GM12878 (cell line): Measurements from ENCODE around the gene KTI12. TPM values are rescaled to one million over a fixed set of nuclear protein-coding genes. Genes with fewer than 3 reads are reported as not detected.
A peak's percentile ranks its signal among the peaks of the same experiment; 100 is the strongest.

Experiments
- ATF3 ChIP-seq: IDR thresholded peaks from 2 replicates; pipeline ENCODE4 v1.6.1; 2011; ENCODE audit warnings: low read depth, mild to moderate bottlenecking, low read length, moderate library complexity, borderline replicate concordance; ENCODE audit errors: extremely low read depth
- BACH1 ChIP-seq: fragments of 450-650 bp; IDR thresholded peaks from 2 replicates; pipeline ENCODE4 v1.6.1; 2017; ENCODE audit warnings: mild to moderate bottlenecking, borderline replicate concordance
- EED ChIP-seq: sonication (generic); IDR thresholded peaks from 2 replicates; pipeline ENCODE4 v1.6.1; 2016; ENCODE audit warnings: antibody characterized with exemption, low read depth
- EGR1 ChIP-seq, 2 experiments: IDR thresholded peaks; 1 replicate in 1 of 2; 2 replicates in 1 of 2; pipeline ENCODE4 v1.6.1; 2011 to 2012; ENCODE audit warnings: low read depth in 2 of 2, low read length in 2 of 2, borderline replicate concordance in 1 of 2, mild to moderate bottlenecking in 1 of 2, moderate library complexity in 1 of 2
- ESRRA ChIP-seq: IDR thresholded peaks from 2 replicates; pipeline ENCODE4 v1.6.1; 2012; ENCODE audit warnings: mild to moderate bottlenecking, low read length, improper control_type of control experiment
- JUND ChIP-seq: IDR thresholded peaks from 2 replicates; pipeline ENCODE4 v1.6.1; 2012; ENCODE audit warnings: low read depth, mild to moderate bottlenecking, low read length, improper control_type of control experiment, moderate library complexity
- MTA3 ChIP-seq: IDR thresholded peaks from 2 replicates; pipeline ENCODE4 v1.6.1; 2012; ENCODE audit warnings: low read length, inconsistent platforms, borderline replicate concordance
- NFYB ChIP-seq: IDR thresholded peaks from 2 replicates; pipeline ENCODE4 v1.6.1; 2011; ENCODE audit warnings: low read depth, mild to moderate bottlenecking, low read length, improper control_type of control experiment, moderate library complexity; ENCODE audit not compliant: insufficient read depth
- PAX5 ChIP-seq: IDR thresholded peaks from 2 replicates; pipeline ENCODE4 v1.6.1; 2011; ENCODE audit warnings: low read depth, low read length, borderline replicate concordance
- POU2F2 ChIP-seq: IDR thresholded peaks from 3 replicates; pipeline ENCODE4 v1.6.1; 2011; ENCODE audit warnings: low read depth, mild to moderate bottlenecking, low read length, borderline replicate concordance
- SIN3A ChIP-seq: IDR thresholded peaks from 2 replicates; pipeline ENCODE4 v1.6.1; 2012; ENCODE audit warnings: low read depth, low read length, improper control_type of control experiment
- SP1 ChIP-seq: IDR thresholded peaks from one replicate; pipeline ENCODE4 v1.6.1; 2011; ENCODE audit warnings: low read depth, low read length
- SUPT20H ChIP-seq: IDR thresholded peaks from 2 replicates; pipeline ENCODE4 v1.6.1; 2011; ENCODE audit warnings: low read depth, mild to moderate bottlenecking, low read length, moderate library complexity, borderline replicate concordance; ENCODE audit not compliant: control insufficient read depth
- TAF1 ChIP-seq: IDR thresholded peaks from 2 replicates; pipeline ENCODE4 v1.6.1; 2011; ENCODE audit warnings: mild to moderate bottlenecking, low read depth, low read length, borderline replicate concordance
- TBL1XR1 ChIP-seq: IDR thresholded peaks from 2 replicates; pipeline ENCODE4 v1.6.1; 2012; ENCODE audit warnings: low read depth, low read length, improper control_type of control experiment
- ZBTB11 ChIP-seq: fragments of 450-650 bp; formaldehyde crosslinking; IDR thresholded peaks from 2 replicates; pipeline ENCODE4 v1.5.0; 2022; ENCODE audit warnings: mild to moderate bottlenecking, missing genetic modification characterization
- ZNF207 ChIP-seq: fragments of 450-650 bp; IDR thresholded peaks from 2 replicates; pipeline ENCODE4 v1.6.1; 2014; ENCODE audit warnings: antibody characterized with exemption, mild to moderate bottlenecking, borderline replicate concordance
- ZNF592 ChIP-seq: fragments of 450-650 bp; IDR thresholded peaks from 2 replicates; pipeline ENCODE4 v1.6.1; 2017; ENCODE audit warnings: mild to moderate bottlenecking, moderate library complexity
- polyA plus RNA-seq, 11 experiments: library from polyadenylated mRNA; depleted of rRNA in 4 of 11; unstranded in 6 of 11; stranded (reverse) in 5 of 11; fragments of >200 nt; fragmentation: Nextera tagmentation in 4 of 11; fragmentation: Illumina TruSeq in 1 of 11; extraction: Ambion mirVana in 4 of 11; extraction: Trizol in 1 of 11; gene quantifications; 1 replicate in 1 of 11; 2 replicates in 10 of 11; pipeline versions ENCODE4 v1.2.1 to v1.2.3, GENCODE V29; 2011 to 2016; ENCODE audit warnings: inconsistent platforms in 2 of 11, missing spikeins in 2 of 11, low read depth in 1 of 11
- total RNA-seq, 4 experiments: library from RNA; depleted of rRNA in 3 of 4; stranded (reverse); fragments of >200 nt in 3 of 4; fragmentation: Illumina TruSeq in 1 of 4; extraction: Trizol in 1 of 4; gene quantifications; 2 replicates each; pipeline versions ENCODE4 v1.2.1 to v1.2.3, GENCODE V29; 2013 to 2021

Gene KTI12
- total and polyA plus RNA-seq, 10 of the 15 experiments (the other 5 are each of a cell fraction or from before 2014, with no cell fraction given), result 2.7 to 32.4 (median 17.6) TPM

- TF ChIP-seq ESRRA, result 0 out of 2 replicates have a peak, but pooled peaks have one; percentile 29
- no peak for TF ChIP-seq ZNF592
- peak; percentile 17; the same call in 1 of the 2 replicates for TF ChIP-seq EED
- peak; percentile 40; the same call in 1 of the 2 replicates for TF ChIP-seq TAF1
- peak; percentile 67; the same call in 1 of the 2 replicates for TF ChIP-seq SIN3A
- TF ChIP-seq ZBTB11 (CRISPR knock-in tag), result no peak
- TF ChIP-seq JUND, result no peak
- TF ChIP-seq SUPT20H, result no peak
- peak; percentile 20; the same call in 1 of the 3 replicates for TF ChIP-seq POU2F2
- peak; percentile 20; the same call in 1 of the 2 replicates for TF ChIP-seq BACH1
- no peak for TF ChIP-seq SP1
- TF ChIP-seq ATF3, result no peak
- TF ChIP-seq PAX5, result 0 out of 2 replicates have a peak, but pooled peaks have one; percentile 31
- peak; percentile 74; the same call in 1 of the 2 replicates for TF ChIP-seq ZNF207
- 0 out of 2 replicates have a peak, but pooled peaks have one; percentile 9 for TF ChIP-seq NFYB
- TF ChIP-seq TBL1XR1, result peak; percentile 68; the same call in 1 of the 2 replicates
- no peak for TF ChIP-seq MTA3
- peak; percentile 64 to 99 for TF ChIP-seq EGR1 (IDR thresholded peaks at IDR 0.05; ENCODE audit: borderline replicate concordance in 1 of 2, low read depth in 2 of 2, low read length in 2 of 2)
Observed at GRCh38 chr1:52056163-52056936, 22.7 kb upstream of the KTI12 start, which contains the start of gene BTF3L4 (continued).
